MM.1S (cell line): ENCODE measurements around the gene GLB1L2.

Experiments
- CTCF ChIP-seq: fragments of 300-600 bp; sonication (generic); IDR thresholded peaks from 2 replicates; pipeline ENCODE4 v1.5.1; 2016; ENCODE audit warnings: antibody characterized with exemption, low read length, mixed read lengths
- EZH2phosphoT487 ChIP-seq: fragments of 300-600 bp; sonication (generic); IDR thresholded peaks from 2 replicates; pipeline ENCODE4 v1.6.1; 2018; ENCODE audit warnings: antibody characterized with exemption, low read length

DNA sequence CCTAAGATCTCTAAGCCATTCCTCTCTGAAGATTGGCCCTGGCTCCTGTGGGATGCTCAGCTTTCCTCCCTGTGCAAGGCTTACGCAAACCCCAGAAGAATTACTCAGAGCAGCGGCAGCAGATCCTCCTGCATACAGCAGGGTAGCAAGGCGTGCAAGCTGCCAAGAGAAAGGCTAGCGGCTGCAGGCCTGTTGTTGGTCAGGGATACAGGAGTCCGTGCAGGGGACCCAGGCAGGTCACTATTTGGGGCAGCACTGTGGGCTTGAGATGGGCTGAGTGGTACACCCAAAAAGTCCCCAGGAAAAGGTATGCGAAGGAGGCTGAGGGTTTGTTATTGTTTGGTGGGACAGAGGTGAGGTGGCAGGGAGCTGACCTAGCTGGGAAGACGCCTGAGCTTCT lies 1.5 kb downstream of the GLB1L2 start:
- no peak for TF ChIP-seq CTCF
- TF ChIP-seq EZH2phosphoT487, result no peak
